ENCODE results near the gene DCAF12. TPM values are rescaled to one million over a fixed set of nuclear protein-coding genes. Genes with fewer than 3 reads are reported as not detected.

The DCAF12 gene
- total and polyA plus RNA-seq, 2 of the 13 experiments (the other 11 are each of a cell fraction or from before 2014, with no cell fraction given): 26.8 to 37.4 TPM

DNA sequence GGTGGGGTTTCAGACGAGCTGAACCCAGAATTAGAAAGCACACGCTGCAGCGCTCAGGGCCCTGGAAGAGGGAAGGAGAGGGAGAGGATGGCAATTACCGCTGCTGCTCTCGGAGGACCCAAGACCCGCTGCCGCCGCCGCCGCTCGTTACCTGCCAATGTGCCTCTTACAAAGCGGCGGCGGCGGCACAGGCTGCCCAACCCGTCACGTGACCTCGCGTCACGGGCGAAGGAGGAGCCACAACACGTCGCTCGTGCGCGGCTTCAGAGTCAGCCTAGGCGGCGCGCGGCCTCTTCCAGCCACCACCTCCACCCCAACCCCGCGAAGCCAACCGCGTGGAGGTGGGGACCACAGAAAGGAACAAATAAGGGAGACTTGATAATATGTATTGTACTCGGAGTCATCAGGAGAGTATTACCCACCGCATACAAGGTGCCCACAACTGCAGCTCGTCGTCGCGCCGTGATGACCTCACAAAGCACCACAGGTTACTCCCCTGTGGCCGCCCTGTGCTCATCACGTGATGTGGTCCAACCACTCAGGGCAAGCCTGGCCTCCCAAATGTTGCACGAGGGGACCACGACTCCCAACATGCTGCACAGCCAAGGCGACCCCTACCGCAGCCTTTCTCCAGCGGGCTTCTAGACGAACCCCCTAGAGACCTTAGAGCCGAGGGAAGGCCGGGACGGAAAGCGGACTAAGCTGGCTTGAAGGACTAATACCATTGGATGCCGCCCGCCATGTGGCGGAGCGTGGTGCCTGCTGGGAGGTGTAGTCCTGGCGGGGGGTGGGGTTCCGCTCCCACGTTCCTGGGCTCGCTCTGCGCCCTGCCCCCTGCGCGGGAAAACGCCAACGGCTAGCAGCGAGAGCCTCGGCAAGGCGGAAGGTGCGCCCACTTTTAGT, 77.5 kb downstream of the DCAF12 start, which contains the start of gene UBAP2 (continued):
- 0 out of 2 replicates have a peak, but pooled peaks have one; percentile 71 for TF ChIP-seq GZF1 (CRISPR knock-in tag; IDR thresholded peaks at IDR 0.05)
- TF ChIP-seq NFKBIZ (CRISPR knock-in tag; IDR thresholded peaks at IDR 0.05): no peak
- TF ChIP-seq DMAP1 (CRISPR knock-in tag; IDR thresholded peaks at IDR 0.05): peak; percentile 99
- TF ChIP-seq KLF13 (CRISPR knock-in tag; IDR thresholded peaks at IDR 0.05): peak; percentile 97; the same call in 1 of the 2 replicates
- 0 out of 2 replicates have a peak, but pooled peaks have one; percentile 17 for TF ChIP-seq ARID2 (CRISPR knock-in tag; IDR thresholded peaks at IDR 0.05; ENCODE audit: borderline replicate concordance)
- TF ChIP-seq NFKB2 (CRISPR knock-in tag; IDR thresholded peaks at IDR 0.05; ENCODE audit: borderline replicate concordance): peak; percentile 85
- peak; percentile 60 for TF ChIP-seq ZNF547 (CRISPR knock-in tag; IDR thresholded peaks at IDR 0.05)
- TF ChIP-seq SRY (CRISPR knock-in tag; IDR thresholded peaks at IDR 0.05): no peak; the same call in 1 of the 2 replicates
- TF ChIP-seq ZNF747 (CRISPR knock-in tag; IDR thresholded peaks at IDR 0.05; ENCODE audit: borderline replicate concordance): peak; percentile 72; the same call in 1 of the 2 replicates
- no peak for TF ChIP-seq ZNF619 (CRISPR knock-in tag; IDR thresholded peaks at IDR 0.05)
- peak; percentile 50; the same call in 1 of the 2 replicates for TF ChIP-seq SP2 (CRISPR knock-in tag; IDR thresholded peaks at IDR 0.05)
- TF ChIP-seq, protein P1, sequence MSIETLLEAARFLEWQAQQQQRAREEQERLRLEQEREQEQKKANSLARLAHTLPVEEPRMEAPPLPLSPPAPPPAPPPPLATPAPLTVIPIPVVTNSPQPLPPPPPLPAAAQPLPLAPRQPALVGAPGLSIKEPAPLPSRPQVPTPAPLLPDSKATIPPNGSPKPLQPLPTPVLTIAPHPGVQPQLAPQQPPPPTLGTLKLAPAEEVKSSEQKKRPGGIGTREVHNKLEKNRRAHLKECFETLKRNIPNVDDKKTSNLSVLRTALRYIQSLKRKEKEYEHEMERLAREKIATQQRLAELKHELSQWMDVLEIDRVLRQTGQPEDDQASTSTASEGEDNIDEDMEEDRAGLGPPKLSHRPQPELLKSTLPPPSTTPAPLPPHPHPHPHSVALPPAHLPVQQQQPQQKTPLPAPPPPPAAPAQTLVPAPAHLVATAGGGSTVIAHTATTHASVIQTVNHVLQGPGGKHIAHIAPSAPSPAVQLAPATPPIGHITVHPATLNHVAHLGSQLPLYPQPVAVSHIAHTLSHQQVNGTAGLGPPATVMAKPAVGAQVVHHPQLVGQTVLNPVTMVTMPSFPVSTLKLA (IDR thresholded peaks at IDR 0.05): peak; percentile 62
- TF ChIP-seq CBX2 (IDR thresholded peaks at IDR 0.05; ENCODE audit: low read depth, low read length): no peak
- no peak for TF ChIP-seq CBX2 (CRISPR knock-in tag; IDR thresholded peaks at IDR 0.05; ENCODE audit: low read depth)
- TF ChIP-seq ZNF235 (CRISPR knock-in tag; IDR thresholded peaks at IDR 0.05; ENCODE audit: borderline replicate concordance): peak; percentile 75; the same call in 1 of the 2 replicates
- TF ChIP-seq FLYWCH1 (CRISPR knock-in tag; IDR thresholded peaks at IDR 0.05): no peak
- no peak for TF ChIP-seq ZNF720 (CRISPR knock-in tag; IDR thresholded peaks at IDR 0.05)
- TF ChIP-seq ZNF576 (CRISPR knock-in tag; IDR thresholded peaks at IDR 0.05): no peak
- TF ChIP-seq, protein P2, sequence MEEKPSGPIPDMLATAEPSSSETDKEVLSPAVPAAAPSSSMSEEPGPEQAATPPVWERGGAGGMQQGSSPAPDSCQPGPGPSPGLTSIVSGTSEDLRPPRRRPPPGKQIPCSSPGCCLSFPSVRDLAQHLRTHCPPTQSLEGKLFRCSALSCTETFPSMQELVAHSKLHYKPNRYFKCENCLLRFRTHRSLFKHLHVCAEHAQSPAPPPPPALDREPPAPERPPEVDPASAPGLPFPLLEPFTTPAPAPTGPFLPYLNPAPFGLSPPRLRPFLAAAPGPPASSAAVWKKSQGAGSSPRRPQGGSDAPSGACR (CRISPR knock-in tag; IDR thresholded peaks at IDR 0.05): peak; percentile 92
- TF ChIP-seq KDM1A (CRISPR knock-in tag; IDR thresholded peaks at IDR 0.05): no peak
- peak; percentile 64 for TF ChIP-seq ZNF350 (CRISPR knock-in tag; IDR thresholded peaks at IDR 0.05; ENCODE audit: borderline replicate concordance, low read depth)
- TF ChIP-seq, protein P3, sequence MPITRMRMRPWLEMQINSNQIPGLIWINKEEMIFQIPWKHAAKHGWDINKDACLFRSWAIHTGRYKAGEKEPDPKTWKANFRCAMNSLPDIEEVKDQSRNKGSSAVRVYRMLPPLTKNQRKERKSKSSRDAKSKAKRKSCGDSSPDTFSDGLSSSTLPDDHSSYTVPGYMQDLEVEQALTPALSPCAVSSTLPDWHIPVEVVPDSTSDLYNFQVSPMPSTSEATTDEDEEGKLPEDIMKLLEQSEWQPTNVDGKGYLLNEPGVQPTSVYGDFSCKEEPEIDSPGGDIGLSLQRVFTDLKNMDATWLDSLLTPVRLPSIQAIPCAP (CRISPR knock-in tag; IDR thresholded peaks at IDR 0.05; ENCODE audit: low read depth): no peak
- no peak for TF ChIP-seq HNRNPH1 (optimal IDR thresholded peaks at IDR 0.05; ENCODE audit: low read depth, low read length)
- no peak for TF ChIP-seq ZNF44 (CRISPR knock-in tag; IDR thresholded peaks at IDR 0.05)
- 0 out of 2 replicates have a peak, but pooled peaks have one; percentile 32 for TF ChIP-seq ZNF256 (CRISPR knock-in tag; conservative IDR thresholded peaks at IDR 0.05)
- TF ChIP-seq, protein P4, sequence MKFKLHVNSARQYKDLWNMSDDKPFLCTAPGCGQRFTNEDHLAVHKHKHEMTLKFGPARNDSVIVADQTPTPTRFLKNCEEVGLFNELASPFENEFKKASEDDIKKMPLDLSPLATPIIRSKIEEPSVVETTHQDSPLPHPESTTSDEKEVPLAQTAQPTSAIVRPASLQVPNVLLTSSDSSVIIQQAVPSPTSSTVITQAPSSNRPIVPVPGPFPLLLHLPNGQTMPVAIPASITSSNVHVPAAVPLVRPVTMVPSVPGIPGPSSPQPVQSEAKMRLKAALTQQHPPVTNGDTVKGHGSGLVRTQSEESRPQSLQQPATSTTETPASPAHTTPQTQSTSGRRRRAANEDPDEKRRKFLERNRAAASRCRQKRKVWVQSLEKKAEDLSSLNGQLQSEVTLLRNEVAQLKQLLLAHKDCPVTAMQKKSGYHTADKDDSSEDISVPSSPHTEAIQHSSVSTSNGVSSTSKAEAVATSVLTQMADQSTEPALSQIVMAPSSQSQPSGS (CRISPR knock-in tag; IDR thresholded peaks at IDR 0.05): peak; percentile 45
- peak; percentile 8; the same call in 1 of the 2 replicates for TF ChIP-seq RFXAP (CRISPR knock-in tag; IDR thresholded peaks at IDR 0.05; ENCODE audit: borderline replicate concordance)
